BE2C (cell line): ENCODE measurements around the gene DNAAF2.
A peak's percentile ranks its signal among the peaks of the same experiment; 100 is the strongest.

ENCODE experiments used
- DNase-seq: peaks from one replicate; pipeline ENCODE4 v3.0.0-alpha.2; 2020
- H3K27me3 ChIP-seq: fragments of 250-450 bp; sonication (Bioruptor Pico); 2 replicates; pipeline ENCODE4 v1.5.1; 2020; ENCODE audit warnings: mild to moderate bottlenecking
- H3K36me3 ChIP-seq: fragments of 250-450 bp; sonication (Bioruptor Pico); 2 replicates; pipeline ENCODE4 v1.5.1; 2020; ENCODE audit warnings: mild to moderate bottlenecking
- H3K4me1 ChIP-seq: fragments of 250-450 bp; sonication (Bioruptor Pico); 2 replicates; pipeline ENCODE4 v1.5.1; 2020
- H3K4me3 ChIP-seq: 2 replicates; pipeline ENCODE4 v1.5.1; 2011; ENCODE audit warnings: low read depth, low read length
- H3K9me3 ChIP-seq: fragments of 250-450 bp; sonication (Bioruptor Pico); 2 replicates; pipeline ENCODE4 v1.5.1; 2020
- CTCF ChIP-seq: IDR thresholded peaks from 2 replicates; pipeline ENCODE4 v1.5.1; 2012; ENCODE audit warnings: mild to moderate bottlenecking, low read depth, low read length

Gene DNAAF2

GRCh38 chr14:49640540-49641417 is 5.7 kb upstream of the DNAAF2 start:
- TF ChIP-seq CTCF: no peak
- no peaks in the 10 kb centered on the region for H3K27me3 ChIP-seq
- H3K36me3 ChIP-seq: peaks cover 19% of the 10 kb centered on the region
- no peaks in the 10 kb centered on the region for H3K4me1 ChIP-seq
- no peak for DNase-seq
- no peaks in the 10 kb centered on the region for H3K9me3 ChIP-seq
- H3K4me3 ChIP-seq: no peak overlapping the region

- no peak for TF ChIP-seq CTCF
- H3K4me1 ChIP-seq: no peaks in the 10 kb centered on the region
- DNase-seq: no peak
These were observed 2.6 kb upstream of the DNAAF2 start for GRCh38 chr14:49637534-49638078.

GRCh38 chr14:49636866-49637265 is 1.8 kb upstream of the DNAAF2 start:
- DNase-seq: no peak
- peaks cover 23% of the 10 kb centered on the region for H3K36me3 ChIP-seq
- TF ChIP-seq CTCF: no peak

More at GRCh38 chr14:49637534-49638078, 2.6 kb upstream of the DNAAF2 start:
- H3K9me3 ChIP-seq: no peaks in the 10 kb centered on the region
- no peaks in the 10 kb centered on the region for H3K27me3 ChIP-seq
- no peak overlapping the region for H3K4me3 ChIP-seq
- H3K36me3 ChIP-seq: peaks cover 23% of the 10 kb centered on the region

GRCh38 chr14:49633640-49634546 is 1.2 kb downstream of the DNAAF2 start:
- DNase-seq: peak; percentile 97
- peak overlapping the region; percentile 100 for H3K4me3 ChIP-seq
- no peaks in the 10 kb centered on the region for H3K4me1 ChIP-seq
- H3K36me3 ChIP-seq: peaks cover 23% of the 10 kb centered on the region
- no peaks in the 10 kb centered on the region for H3K9me3 ChIP-seq
- no peaks in the 10 kb centered on the region for H3K27me3 ChIP-seq
- peak; percentile 76 for TF ChIP-seq CTCF

More at GRCh38 chr14:49636866-49637265, 1.8 kb upstream of the DNAAF2 start:
- Histone ChIP-seq H3K9me3 (no peaks in the 10 kb centered on the region), H3K4me3 (no peak overlapping the region), H3K27me3 (no peaks in the 10 kb centered on the region), H3K4me1 (no peaks in the 10 kb centered on the region)

- no peak for DNase-seq
- Histone ChIP-seq H3K36me3 (peaks cover 38% of the 10 kb centered on the region), H3K4me1 (no peaks in the 10 kb centered on the region), H3K27me3 (no peaks in the 10 kb centered on the region), H3K4me3 (no peak overlapping the region; the same call in 1 of the 2 replicates), H3K9me3 (no peaks in the 10 kb centered on the region)
- no peak for TF ChIP-seq CTCF
These were observed 10.9 kb downstream of the DNAAF2 start for GRCh38 chr14:49623941-49624839.
